Activated CD4-positive, alpha-beta T cell treated with anti-CD3 and anti-CD28 coated beads for 48 hours (primary cell): Measurements from ENCODE around the gene MUC20.
A peak's percentile ranks its signal among the peaks of the same experiment; 100 is the strongest.
"Not testable (repeated sequence)": the region's sequence is repeated elsewhere in the genome, so short reads cannot be mapped to it uniquely, and the experiment has no call there.

ENCODE experiments used
- DNase-seq: peaks from one replicate; pipeline ENCODE4 v3.0.0-alpha.2; 2020

The MUC20 gene

GRCh38 chr3:195720831-195721506, at the start of gene MUC20:
Gene MUC20 (plus strand): TSS chr3:195720978. CDS start chr3:195721008, 30 bp downstream.
- not testable (repeated sequence) for DNase-seq

- not testable (repeated sequence) for DNase-seq
These were observed 49.5 kb upstream of the MUC20 start for GRCh38 chr3:195671283-195671682.

- not testable (repeated sequence) for DNase-seq
These were observed 47.1 kb upstream of the MUC20 start for GRCh38 chr3:195673711-195674110.

- DNase-seq, result not testable (repeated sequence)
These were observed 42.3 kb upstream of the MUC20 start for GRCh38 chr3:195678391-195679015.

GRCh38 chr3:195680690-195681089, 40.1 kb upstream of the MUC20 start:
- not testable (repeated sequence) for DNase-seq

GRCh38 chr3:195681458-195682103, 39.2 kb upstream of the MUC20 start:
- DNase-seq, result not testable (repeated sequence)

- not testable (repeated sequence) for DNase-seq
These were observed 38.6 kb upstream of the MUC20 start for GRCh38 chr3:195682104-195682742.

- DNase-seq, result not testable (repeated sequence)
These were observed 36.9 kb upstream of the MUC20 start for GRCh38 chr3:195683722-195684526.

- DNase-seq, result not testable (repeated sequence)
These were observed 36.1 kb upstream of the MUC20 start for GRCh38 chr3:195684527-195685257.

GRCh38 chr3:195686537-195687208, 34.1 kb upstream of the MUC20 start:
- peak; percentile 65 for DNase-seq

- peak; percentile 88 for DNase-seq
These were observed 33.5 kb upstream of the MUC20 start for GRCh38 chr3:195687209-195687760.

- not testable (repeated sequence) for DNase-seq
These were observed 32.2 kb upstream of the MUC20 start for GRCh38 chr3:195688471-195689183.

GRCh38 chr3:195689184-195690070, 31.4 kb upstream of the MUC20 start:
- not testable (repeated sequence) for DNase-seq

- no peak for DNase-seq
These were observed 29.8 kb upstream of the MUC20 start for GRCh38 chr3:195690951-195691350.

GRCh38 chr3:195691596-195692353, 29.0 kb upstream of the MUC20 start:
- DNase-seq, result not testable (repeated sequence)

GRCh38 chr3:195692354-195692685, 28.5 kb upstream of the MUC20 start:
- DNase-seq, result no peak

GRCh38 chr3:195692781-195693427, 27.9 kb upstream of the MUC20 start:
- no peak for DNase-seq
